ENCODE measurements around the gene EPHB1.
"Not testable (repeated sequence)": the region's sequence is repeated elsewhere in the genome, so short reads cannot be mapped to it uniquely, and the experiment has no call there.

Gene EPHB1

DNA sequence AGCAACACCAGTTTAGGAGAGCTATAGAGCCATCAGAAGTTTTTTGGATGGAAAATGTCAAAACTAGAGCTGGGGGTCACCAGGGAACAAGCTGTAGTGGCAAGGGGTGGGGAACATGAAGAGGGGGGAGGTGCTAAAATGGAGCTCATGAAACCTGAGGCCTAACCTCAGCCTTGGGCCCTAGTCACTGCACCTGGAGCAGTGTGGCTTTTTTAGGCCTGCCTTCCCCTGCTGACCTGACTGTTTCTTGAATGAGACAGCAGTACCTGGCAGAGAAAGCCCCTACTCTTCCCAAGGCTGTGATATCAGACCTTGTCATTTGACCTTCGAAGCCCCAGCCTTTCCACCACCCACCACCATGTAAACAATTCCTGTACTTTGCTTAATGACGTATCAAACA, 383.5 kb downstream of the EPHB1 start:
- DNase-seq, result no peak

DNA sequence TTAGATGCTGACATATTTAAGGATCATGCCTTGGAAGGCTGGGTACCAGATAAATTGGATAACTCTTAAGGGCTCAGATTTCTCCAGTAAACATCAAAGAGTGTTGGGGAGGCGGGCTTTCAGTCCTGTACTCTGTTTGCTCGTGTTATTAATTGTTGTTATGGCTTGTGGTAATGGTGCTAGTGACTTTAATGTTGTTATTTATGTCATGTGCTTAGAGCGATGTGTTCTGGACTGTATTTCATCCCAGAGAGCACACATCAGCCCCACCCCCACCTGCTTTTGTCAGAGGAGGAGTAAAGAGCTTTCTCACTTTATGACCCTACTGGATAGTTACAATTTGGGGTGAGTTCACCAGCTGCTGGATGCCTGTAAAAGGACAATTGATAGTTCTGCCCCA, 386.3 kb downstream of the EPHB1 start:
- DNase-seq, result no peak

DNA sequence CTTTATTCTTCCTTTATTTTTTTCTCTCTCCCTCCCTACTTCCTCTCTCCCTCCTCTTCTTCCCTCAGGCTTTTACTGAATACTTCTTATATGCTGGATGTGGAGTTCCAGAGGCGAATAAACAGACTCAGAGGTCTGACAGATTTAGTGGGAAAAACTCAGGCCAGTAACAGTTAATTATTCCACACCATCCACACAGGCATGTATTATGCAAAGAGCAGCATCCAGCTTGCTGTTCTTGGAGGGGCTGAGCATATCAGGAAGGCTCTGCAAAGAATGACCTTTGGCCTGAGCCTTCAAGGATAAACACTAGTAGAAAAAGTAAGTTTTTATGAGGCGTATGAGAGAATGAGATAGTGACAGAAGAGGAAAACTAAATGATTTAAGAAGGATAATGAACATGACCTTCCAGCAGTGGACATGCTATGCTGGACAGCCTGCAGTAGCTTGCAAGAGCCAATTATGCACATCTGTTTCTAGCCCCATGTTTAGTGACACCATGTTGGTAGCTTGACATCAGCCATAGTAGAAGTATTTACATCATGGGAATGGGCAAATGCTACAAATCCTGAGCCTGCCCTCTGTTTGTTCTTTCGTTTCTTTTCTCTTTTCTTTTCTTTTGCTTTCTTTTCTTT, 387.4 kb downstream of the EPHB1 start:
- DNase-seq, result no peak

GRCh38 chr3:135190658-135191057, 395.6 kb downstream of the EPHB1 start:
- no peak for DNase-seq

DNA sequence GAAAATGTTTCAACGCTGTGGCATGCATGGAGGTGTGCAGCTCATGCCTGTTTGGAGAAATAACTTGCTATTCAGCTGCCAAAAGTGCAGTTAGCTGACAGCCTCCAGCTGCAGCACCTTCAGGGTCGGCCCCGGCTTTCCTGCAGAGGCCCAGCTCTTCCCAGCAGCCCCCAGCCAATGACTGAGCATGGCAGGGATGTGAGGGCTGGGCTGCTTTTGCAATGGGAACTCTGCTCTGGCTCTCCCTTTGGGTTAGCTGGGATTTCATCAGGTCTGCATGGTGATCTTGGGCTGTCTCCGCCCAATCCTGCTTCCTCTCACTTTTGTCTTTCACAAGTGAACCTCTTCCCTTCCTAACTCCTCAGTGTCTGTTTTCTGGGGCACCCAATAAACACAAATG, 396.6 kb downstream of the EPHB1 start:
- DNase-seq, result no peak

- DNase-seq, result no peak
Observed at GRCh38 chr3:135192929-135193328, 397.9 kb downstream of the EPHB1 start.

DNA sequence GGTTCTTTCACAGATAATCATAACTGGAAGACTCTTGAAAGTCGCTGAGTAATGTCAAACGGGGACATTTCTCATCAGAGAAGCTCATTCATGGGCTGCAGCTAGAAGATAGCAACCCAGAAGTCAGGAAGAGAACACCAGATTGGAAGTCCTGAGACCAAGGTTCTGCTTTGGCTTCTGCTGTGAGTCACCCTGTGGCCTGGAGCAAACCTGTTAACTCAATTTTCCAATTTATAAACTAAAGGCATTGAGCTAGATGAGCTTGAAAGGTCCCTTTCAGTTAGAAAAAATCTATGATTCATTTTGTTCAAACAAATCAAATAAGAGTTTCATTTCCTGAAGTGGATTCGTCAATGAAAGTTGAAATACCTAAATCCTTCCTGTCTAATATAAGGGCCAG, 402.2 kb downstream of the EPHB1 start:
- DNase-seq, result peak; percentile 60

GRCh38 chr3:135197856-135198255, 402.8 kb downstream of the EPHB1 start:
- no peak for DNase-seq

DNA sequence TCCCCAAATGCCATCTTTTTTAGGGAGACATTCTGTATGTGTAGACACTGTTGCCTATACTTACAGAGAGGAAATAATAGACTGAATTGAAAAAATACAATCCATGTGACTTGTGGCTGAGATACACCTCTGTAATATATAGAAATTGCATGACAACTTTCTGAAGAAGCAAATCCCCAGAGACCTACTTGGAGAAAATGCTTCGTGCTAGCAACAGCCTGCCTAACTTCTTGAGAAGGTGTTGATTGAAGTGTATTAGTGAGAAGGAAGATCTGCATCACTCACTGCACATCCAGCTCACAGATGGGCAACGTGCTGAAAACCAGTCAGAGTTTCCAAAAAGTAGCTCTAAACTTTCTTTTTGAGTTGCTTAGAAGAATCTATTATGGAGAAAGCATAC, 404.1 kb downstream of the EPHB1 start:
- no peak for DNase-seq

DNA sequence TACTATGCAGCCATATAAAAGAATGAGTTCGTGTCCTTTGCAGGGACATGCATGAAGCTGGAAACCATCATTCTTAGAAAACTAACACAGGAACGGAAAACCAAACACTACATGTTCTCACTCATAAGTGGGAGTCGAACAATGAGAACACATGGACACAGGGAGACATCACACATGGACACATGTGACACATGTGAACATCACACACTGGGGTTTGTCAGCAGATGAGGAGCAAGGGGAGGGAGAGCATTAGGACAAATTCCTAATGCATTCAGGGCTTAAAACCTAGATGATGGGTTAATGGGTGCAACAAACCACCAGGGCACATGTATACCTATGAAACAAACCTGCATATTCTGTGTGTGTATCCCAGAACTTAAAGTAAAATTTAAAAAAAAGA, 408.0 kb downstream of the EPHB1 start:
- DNase-seq, result no peak

DNA sequence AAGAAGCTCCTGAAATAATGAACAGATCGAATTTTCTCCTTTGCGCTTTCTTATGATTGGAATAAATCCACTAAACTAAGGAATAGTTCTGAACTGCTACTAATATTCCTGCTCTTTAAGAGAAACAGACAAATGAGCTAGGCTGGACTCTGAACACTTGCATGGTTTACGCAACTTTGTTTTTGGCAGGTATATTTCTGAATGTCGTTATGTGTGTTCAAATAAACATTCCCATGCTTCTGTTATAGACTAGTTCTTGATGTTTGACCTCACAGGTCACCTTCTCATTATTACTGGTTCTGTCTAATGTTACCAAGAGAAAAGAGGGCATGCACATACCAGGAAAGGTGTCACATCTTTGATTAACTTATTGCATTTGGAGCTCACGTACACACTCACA, 418.2 kb downstream of the EPHB1 start:
- DNase-seq, result no peak

DNA sequence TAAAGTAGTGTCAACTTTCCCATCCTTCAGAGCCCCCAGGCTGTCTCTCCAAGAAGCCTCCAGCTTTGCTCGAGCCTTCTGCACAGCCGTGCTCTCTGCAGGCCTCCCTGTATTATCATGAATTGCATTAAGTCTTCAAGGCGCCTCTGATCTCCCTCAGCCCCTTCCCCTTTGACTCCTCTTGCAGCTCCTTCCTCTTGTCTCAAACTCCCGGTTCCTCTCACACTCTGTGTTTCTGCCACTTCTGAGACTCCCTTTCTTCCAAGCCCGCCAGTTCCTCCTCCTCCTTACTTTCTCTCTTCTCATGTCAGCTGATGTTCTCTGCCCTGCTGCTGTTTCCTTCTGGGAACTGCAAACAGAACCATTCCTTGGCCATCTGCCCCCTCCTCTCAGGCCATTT, 418.8 kb downstream of the EPHB1 start:
- DNase-seq, result no peak

- DNase-seq, result no peak
Observed at GRCh38 chr3:135214400-135214799, 419.3 kb downstream of the EPHB1 start.

GRCh38 chr3:135215516-135215915, 420.5 kb downstream of the EPHB1 start:
- no peak for DNase-seq

GRCh38 chr3:135216659-135217058, 421.6 kb downstream of the EPHB1 start:
- DNase-seq, result no peak

GRCh38 chr3:135217730-135218129, 422.7 kb downstream of the EPHB1 start:
- no peak for DNase-seq

- DNase-seq, result no peak
Observed at GRCh38 chr3:135218304-135218703, 423.2 kb downstream of the EPHB1 start.

DNA sequence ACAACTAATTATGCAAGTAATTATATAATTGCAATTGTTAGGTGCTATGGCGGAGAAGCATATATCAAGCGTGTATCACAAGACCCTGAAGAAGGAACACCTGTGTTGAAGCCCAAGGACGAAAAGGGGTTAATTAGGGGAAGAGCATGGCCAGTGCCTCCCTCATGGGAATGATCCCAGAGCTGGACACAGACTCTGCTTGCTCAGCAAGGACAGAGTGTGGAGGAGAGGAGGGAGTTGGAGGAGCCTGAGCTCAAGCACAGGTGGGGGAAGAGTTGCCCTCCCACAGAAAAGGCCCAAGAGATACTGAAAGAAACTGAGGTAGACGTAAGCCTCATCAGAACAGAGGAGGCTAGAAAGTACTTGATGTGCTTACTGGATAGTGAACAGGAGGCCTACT, 423.7 kb downstream of the EPHB1 start:
- DNase-seq, result no peak

GRCh38 chr3:135224815-135225362, 429.8 kb downstream of the EPHB1 start:
- DNase-seq, result no peak

DNA sequence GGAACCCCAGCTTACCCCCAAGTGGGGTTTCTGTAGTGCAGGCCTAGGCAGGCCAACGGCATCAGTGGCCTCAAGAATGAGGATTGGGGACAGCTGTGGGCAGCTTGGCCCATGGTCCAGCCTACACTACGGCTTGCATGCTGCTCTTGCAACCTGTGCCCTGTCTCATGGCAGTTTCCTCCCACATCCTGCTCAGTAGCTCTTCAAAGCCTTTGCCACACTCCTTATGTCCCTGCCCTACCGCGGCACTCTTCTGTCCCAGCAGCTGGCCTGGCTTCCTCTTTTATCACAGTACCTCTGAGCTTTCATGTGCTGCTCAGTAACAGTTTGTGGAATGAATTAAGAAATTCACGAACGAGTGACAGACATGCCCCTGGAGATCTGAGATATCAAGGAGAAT, 431.0 kb downstream of the EPHB1 start:
- no peak for DNase-seq

DNA sequence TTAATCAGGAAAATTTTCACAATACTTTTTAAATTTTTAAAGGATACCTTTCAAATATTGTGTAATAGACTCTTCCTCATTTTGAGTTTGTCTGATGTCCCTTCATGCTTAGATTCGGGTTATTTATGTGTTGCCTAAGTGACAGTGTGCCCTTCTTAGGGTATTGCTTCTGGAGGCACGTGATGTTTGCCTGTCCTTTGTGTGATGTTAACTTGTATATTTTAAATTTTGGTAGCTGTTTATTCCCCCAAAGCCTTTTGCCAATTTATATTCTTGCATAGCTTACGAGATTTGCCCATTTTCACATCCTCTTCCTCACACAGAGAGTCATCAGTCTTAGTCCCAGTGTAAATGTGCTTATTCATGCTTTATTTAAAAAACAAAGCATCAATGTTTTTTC, 433.1 kb downstream of the EPHB1 start:
- DNase-seq, result no peak

GRCh38 chr3:135229018-135229495, 434.0 kb downstream of the EPHB1 start:
- DNase-seq, result peak; percentile 99

DNA sequence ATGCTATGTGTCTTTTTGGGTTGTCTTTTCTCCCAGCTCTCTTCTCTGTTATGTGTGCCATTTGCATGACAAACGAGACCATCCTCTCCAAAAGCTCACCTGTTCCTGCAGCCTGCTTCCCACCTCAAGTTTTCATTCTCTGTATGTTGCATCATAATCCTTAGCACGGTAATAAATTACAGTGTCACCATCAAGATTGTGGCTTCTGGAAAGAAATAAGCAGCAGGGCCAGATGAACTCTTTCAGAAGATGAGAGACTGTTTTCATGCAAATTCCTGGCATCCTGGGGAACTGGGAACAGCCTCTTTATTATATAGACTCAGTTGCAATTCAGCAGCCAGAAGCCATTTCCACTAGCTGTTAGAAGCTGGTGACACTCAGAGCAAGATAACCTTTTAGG, 436.7 kb downstream of the EPHB1 start:
- peak; percentile 48 for DNase-seq

DNA sequence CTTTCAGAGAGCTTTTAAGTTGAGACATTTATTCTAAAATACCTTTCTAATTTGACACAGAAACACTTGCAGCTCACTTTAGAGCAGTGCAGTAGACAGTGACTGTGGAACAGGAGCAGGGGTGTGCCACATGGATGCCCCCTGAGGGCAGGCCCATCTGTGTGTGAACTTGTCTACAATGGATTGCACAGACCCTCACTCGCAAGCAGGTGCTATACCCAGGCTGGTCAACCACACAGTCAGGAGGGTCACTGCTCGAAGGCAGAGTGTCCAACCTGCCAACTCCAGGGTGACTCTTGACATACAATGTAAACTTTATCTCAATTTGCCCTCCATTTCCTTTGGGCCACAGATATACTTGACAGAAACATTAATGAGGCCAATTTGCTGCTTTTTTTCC, 437.2 kb downstream of the EPHB1 start:
- DNase-seq, result no peak

DNA sequence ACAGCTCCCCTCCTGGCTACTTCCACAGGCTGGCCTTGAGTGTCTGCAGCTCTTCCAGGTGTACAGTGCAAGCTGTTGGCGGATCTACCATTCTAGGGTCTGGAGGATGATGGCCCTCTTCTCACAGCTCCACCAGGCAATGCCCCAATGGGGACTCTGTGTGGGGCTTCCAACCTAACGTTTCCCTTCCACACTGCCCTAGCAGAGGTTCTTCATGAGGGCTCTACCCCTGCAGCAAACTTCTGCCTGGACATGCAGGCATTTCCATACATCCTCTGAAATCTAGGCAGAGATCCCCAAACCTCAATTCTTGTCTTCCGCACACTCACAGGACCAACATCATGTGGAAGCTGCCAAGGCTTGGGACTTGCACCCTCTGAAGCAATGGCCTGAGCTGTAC, 438.4 kb downstream of the EPHB1 start:
- not testable (repeated sequence) for DNase-seq

Data from NCI-H1436 treated with DMSO at 0.1 percent for 48 hours (cell line).